ENCODE measurements around the gene SUSD4.

SUSD4 gene

DNA sequence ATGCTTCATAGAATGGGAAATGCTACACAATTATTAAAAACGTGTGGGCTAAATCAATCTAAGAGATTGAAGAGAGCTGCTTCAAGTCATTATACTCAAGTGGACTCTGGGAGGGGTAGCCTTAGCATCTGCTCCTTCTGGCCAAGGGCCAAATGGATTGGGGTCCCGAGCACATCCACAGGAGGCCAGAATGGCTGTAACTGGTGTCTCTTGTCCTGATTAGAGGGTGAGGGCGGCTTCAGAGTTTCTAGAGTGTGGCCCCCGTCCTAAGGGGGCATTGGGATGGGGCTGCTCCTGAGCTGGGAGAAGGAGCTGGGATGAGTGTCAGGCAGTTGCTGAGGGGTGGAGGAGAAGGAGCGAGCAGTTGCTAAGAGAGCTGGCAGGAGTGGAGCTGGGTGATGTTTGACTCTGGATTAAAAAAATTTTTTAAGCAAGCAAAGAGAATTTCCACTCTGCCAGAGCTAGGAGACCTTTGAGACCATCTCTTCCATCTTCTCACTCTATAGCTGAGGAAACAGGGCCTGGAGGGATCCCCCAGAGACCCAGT lies 149.6 kb downstream of the SUSD4 start:
- no peak for DNase-seq (ENCODE audit: low read depth in 2 of 3, low spot score in 1 of 3)

- no peak for DNase-seq (ENCODE audit: low read depth in 2 of 3, low spot score in 1 of 3)
Observed at GRCh38 chr1:223212441-223212840, 151.5 kb downstream of the SUSD4 start.

GRCh38 chr1:223211323-223211985 lies 152.5 kb downstream of the SUSD4 start:
- no peak for DNase-seq (ENCODE audit: low read depth in 2 of 3, low spot score in 1 of 3)

- DNase-seq (ENCODE audit: low read depth in 2 of 3, low spot score in 1 of 3), result no peak
Observed at GRCh38 chr1:223210788-223211120, 153.2 kb downstream of the SUSD4 start.

DNA sequence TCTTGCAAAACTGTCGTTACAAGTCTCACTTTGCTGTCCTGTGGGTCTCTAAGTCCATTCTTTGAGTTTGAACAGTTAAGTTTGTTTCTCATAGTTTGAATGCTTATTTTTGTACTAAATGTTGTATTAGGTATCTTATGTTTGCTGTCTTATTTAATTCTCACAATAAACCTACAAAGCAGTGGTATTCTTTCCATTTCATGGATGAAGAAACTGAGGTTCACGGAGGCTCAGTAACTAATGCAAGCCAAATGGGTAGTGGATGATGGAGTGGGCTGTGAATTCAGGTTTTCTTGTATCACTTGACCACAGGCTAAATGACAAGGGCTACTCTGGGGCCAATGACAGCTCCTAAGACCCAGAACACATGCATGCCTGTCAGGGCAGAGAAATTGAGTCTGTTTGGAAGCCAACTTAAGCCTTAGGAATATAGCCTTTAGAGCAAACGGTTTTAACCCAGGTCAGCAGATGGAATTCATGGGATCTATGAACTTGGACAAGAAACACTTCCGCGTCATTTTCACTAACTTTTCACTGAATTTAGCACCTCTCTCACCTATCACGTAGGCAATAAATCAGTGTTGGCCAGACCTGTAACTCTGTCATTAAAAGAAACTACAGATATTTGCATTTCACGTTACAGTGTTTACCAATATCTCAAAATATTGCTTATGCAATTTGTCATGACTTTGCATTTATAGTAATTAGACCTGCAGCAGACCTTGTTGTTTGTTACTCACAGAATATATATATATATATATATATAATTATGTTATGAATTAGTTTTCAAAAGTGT lies 153.8 kb downstream of the SUSD4 start:
- DNase-seq (ENCODE audit: low read depth in 2 of 3, low spot score in 1 of 3), result no peak

GRCh38 chr1:223209293-223209898 lies 154.6 kb downstream of the SUSD4 start:
- no peak for DNase-seq (ENCODE audit: low read depth in 2 of 3, low spot score in 1 of 3)

- no peak for DNase-seq (ENCODE audit: low read depth in 2 of 3, low spot score in 1 of 3)
Observed at GRCh38 chr1:223208164-223209076, 155.6 kb downstream of the SUSD4 start.

DNA sequence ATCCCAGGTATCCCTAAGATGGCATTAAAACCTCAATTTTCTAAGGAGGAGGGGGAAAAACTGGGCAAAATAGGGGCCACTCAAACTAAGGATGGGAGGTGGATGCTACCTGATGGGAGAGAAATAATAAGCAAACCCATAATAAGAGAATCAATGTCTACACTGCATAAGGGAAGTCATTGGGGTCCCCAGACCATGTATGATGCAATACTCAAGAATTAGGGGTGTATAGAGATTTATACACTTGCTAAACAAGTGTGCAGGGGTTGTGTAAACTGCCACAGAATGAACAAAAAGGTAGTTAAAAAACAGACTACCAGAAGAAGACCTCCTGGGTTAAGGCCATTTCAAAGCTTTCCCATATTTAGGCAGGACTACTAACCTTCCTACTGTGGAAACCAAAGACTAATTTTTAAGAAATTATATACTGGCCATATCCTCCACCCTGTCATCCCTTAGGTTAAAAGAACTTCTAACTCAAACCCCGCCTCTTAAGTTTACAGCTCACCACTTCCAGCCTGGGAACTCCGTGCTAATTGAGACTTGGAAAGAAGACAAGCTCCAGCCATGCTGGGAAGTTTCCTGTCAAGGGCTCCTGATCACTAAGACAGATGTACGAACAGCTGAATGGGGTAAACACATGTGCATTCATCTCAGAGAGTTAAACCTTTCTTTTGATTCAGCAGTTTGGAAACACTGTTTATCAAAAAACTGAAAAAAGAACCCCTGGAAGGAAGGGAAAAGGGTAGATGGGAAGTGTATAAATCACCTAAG lies 156.5 kb downstream of the SUSD4 start:
- DNase-seq (ENCODE audit: low read depth in 2 of 3, low spot score in 1 of 3), result no peak

GRCh38 chr1:223204424-223204823 lies 159.6 kb downstream of the SUSD4 start:
- no peak for DNase-seq (ENCODE audit: low read depth in 2 of 3, low spot score in 1 of 3)

GRCh38 chr1:223203694-223204093 lies 160.3 kb downstream of the SUSD4 start:
- no peak for DNase-seq (ENCODE audit: low read depth in 2 of 3, low spot score in 1 of 3)

GRCh38 chr1:223203034-223203408 lies 161.0 kb downstream of the SUSD4 start:
- no peak for DNase-seq (ENCODE audit: low read depth in 2 of 3, low spot score in 1 of 3)

GRCh38 chr1:223202376-223203033 lies 161.5 kb downstream of the SUSD4 start:
- no peak for DNase-seq (ENCODE audit: low read depth in 2 of 3, low spot score in 1 of 3)

DNA sequence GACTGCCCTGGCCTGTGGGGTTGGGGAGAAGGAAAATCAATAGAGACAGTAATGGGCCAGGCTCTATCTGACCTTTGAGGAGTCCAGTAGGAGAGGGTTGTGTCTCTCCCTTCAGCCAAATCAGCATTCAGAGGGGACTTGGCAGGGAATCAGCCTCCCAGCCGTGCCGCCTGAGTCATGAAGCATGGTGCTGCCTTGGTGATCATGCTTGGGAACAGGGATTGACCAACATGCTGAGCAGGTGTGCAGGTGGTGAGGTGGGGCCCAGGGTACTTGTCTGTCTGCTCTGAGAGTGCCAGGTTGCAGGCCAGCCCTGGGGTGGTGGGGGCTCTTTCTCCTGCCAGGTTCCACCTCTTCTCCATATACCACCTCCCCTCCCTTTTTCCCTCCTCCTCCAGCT lies 162.0 kb downstream of the SUSD4 start:
- no peak for DNase-seq (ENCODE audit: low read depth in 2 of 3, low spot score in 1 of 3)

DNA sequence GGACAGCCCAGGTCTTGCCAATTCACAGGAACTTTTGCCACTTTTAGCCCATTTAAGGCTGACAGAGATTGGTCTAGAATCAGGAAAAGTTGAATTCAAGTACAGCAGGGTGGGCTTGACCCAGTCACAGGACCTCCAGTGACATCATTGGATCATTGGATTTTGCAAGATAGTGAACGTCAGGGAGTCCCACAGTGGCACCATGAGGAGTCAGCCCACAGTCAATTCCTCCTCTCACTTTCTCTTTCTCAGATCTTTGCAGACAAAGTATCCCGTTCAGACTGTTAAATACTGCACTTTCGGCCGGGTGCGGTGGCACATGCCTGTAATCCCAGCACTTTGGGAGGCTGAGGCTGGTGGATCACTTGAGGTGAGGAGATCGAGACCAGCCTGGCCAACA lies 163.1 kb downstream of the SUSD4 start:
- no peak for DNase-seq (ENCODE audit: low read depth in 2 of 3, low spot score in 1 of 3)

DNA sequence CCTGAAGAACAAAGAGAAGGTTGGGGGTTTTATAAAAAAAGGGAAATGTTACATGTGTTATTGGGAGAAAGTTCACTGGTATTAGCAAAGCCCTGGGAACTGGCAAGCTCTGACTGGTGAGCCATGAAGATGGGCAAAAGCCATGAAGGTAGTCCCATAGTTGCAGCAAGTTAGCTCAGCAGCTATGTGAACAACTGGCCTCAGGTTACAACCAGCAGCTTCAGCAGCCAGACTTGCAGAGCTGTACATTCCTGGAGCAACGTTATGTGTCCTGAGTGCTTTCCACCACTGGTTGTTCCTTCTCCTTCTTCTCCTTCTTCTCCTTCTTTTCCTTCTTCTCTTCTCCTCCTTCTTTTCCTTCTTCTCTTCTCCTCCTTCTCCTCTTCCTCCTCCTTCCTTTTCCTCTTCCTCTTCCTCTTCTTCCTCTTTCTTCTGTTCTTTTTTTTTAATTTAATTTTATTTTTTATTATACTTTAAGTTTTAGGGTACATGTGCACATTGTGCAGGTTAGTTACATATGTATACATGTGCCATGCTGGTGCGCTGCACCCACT lies 164.8 kb downstream of the SUSD4 start:
- DNase-seq (ENCODE audit: low read depth in 2 of 3, low spot score in 1 of 3), result no peak

DNA sequence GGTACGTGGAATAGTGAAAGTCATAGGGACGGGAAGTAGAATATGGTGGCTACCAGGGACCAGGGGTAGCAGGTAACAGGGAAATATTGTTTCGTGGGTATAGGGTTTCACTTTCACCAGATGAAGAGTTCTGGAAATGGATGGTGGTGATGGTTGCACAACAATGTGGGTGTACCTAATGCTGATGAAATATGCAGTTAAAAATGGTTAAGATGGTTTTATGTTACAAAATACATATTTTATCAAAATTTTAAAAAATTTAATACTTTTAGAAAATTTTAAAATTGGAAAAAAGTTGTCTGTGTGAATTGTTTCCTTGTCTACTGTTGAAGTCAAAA lies 165.4 kb downstream of the SUSD4 start:
- no peak for DNase-seq (ENCODE audit: low read depth in 2 of 3, low spot score in 1 of 3)

DNA sequence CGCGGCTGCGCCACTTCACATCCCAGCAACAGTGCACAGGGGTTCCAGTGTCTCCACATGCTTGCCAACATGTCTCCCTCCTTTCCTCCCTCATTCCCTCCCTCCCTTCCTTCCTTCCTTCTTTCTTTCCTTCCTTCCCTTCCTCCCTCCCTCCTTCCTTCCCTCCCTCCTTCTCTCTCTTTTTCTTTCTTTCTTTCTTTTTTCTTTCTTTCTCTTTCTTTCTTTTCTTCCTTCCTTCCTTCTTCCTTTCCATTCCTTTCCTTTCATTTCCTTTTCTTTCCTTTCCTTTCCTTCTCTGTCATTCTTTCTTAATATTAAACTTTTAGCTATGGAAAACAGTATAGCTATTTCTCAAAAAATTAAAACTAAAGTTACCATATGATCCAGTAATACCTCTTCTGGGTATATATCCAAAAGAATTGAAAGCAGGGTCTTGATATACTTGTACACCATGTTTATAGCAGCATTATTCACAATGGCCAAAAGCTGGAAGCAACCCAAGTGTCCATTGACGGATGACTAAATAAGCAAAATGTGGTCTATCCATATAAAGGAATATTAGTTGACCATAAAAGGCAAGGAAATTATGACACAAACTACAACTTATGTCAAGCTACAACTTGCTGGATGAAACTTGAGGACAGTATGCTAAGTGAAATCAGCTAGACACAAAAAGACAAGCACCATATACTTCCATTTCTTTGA lies 165.9 kb downstream of the SUSD4 start:
- DNase-seq (ENCODE audit: low read depth in 2 of 3, low spot score in 1 of 3), result no peak

DNA sequence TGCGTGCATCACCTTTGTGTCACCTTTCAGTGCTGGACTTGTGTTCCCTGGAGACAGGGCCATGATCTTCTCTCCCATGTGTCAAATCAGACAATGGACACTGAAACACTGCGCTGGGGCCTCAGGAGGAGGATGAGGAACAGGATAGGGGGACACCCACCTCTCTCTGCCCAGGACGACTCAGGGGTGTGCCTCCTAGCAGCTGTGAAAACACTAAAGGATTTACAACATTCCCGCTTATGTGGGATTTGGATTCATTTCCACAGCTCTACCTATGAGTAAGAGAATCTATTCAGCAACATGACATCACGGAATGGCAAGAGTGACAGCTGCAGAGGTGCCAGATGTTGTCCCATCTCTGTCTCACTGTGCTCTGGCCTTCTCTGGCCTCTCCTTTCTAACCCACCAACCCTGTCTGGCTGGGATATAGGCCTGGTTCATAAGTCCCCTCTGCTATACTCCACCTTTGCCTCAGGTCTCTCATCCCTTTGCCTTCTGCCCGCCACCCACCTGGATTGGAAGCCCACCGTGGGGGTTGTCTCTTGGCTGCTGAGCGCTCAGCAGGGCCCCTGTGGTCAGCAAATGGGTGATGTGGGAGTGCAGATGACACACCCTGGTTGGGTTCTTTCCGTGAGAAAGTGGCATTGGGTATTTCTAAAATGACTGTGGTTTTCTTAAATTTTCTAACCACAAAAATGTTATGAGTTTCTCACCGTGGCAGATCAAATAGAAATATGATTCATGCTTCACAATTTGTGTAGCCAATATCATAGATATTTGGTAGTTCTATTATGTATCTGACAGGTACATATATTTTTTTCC lies 173.9 kb downstream of the SUSD4 start:
- DNase-seq (ENCODE audit: low read depth in 2 of 3, low spot score in 1 of 3), result peak; percentile 41 to 55 (median 49)

Measured in stimulated activated CD4-positive, alpha-beta T cell treated with anti-CD3 and anti-CD28 coated beads, Interleukin-12 subunit alpha, Interleukin-12 subunit beta, amount 100 ng/mL, for 48 hours (primary cell).